Keratinocyte (primary cell): Measurements from ENCODE around the gene RCSD1.

ENCODE experiments used
- CTCF ChIP-seq, 3 experiments: IDR thresholded peaks in 1 of 3; conservative IDR thresholded peaks in 1 of 3; optimal IDR thresholded peaks in 1 of 3; 2 replicates in 2 of 3; 3 replicates in 1 of 3; pipeline versions ENCODE3 to v1.5.1; 2011; ENCODE audit warnings: low read length in 3 of 3, mild to moderate bottlenecking in 3 of 3, moderate library complexity in 2 of 3, control low read depth in 1 of 3, inconsistent platforms in 1 of 3; ENCODE audit not compliant: insufficient read depth in 2 of 3; ENCODE audit errors: extremely low read depth in 1 of 3
- EZH2 ChIP-seq: IDR thresholded peaks from one replicate; pipeline ENCODE4 v1.6.1; 2012; ENCODE audit warnings: inconsistent platforms, mild to moderate bottlenecking, low read length, moderate library complexity

GRCh38 chr1:167635941-167636340, 5.9 kb downstream of the RCSD1 start:
- TF ChIP-seq CTCF (optimal IDR thresholded peaks at IDR 0.05 in 1 of 3, IDR thresholded peaks at IDR 0.05 in 1 of 3, conservative IDR thresholded peaks at IDR 0.05 in 1 of 3; ENCODE audit: extremely low read depth in 1 of 3, insufficient read depth in 2 of 3, low read length in 3 of 3), result no peak
- no peak for TF ChIP-seq EZH2
